AG10803 (cell line): ENCODE measurements around the gene ZNF451.

Source experiments
- DNase-seq: peaks from one replicate; pipeline ENCODE4 v3.0.0; 2010; ENCODE audit warnings: low read depth
- H3K4me3 ChIP-seq: 2 replicates; pipeline ENCODE4 v1.5.1; 2011; ENCODE audit warnings: mild to moderate bottlenecking, low read length, control low read depth
- CTCF ChIP-seq: conservative IDR thresholded peaks from 2 replicates; pipeline ENCODE4 v1.5.1; 2011; ENCODE audit warnings: mild to moderate bottlenecking, low read length, control low read depth, inconsistent platforms

ZNF451 gene

DNA sequence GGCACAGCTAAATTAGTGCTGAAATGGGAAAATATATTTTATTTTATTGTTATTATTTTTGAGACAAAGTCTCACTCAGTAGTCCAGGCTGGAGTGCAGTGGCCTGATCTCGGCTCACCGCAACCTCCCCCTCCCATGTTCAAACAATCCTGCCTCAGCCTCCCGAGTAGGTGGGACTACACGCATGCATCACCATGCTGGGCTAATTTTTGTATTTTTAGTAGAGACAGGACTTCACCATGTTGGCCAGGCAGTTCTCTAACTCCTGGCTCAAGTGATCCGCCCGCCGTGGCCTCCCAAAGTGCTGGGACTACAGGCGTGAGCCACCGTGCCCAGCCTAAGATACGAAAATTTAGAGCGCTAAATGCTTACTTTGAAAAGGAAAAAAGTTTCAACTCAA, 127.3 kb downstream of the ZNF451 start:
- TF ChIP-seq CTCF, result no peak
- no peak overlapping the region for H3K4me3 ChIP-seq
- no peak for DNase-seq
